ENCODE results near the gene AASDHPPT. TPM values are rescaled to one million over a fixed set of nuclear protein-coding genes. Genes with fewer than 3 reads are reported as not detected.

Gene AASDHPPT
- 17.6 TPM for total RNA-seq

DNA sequence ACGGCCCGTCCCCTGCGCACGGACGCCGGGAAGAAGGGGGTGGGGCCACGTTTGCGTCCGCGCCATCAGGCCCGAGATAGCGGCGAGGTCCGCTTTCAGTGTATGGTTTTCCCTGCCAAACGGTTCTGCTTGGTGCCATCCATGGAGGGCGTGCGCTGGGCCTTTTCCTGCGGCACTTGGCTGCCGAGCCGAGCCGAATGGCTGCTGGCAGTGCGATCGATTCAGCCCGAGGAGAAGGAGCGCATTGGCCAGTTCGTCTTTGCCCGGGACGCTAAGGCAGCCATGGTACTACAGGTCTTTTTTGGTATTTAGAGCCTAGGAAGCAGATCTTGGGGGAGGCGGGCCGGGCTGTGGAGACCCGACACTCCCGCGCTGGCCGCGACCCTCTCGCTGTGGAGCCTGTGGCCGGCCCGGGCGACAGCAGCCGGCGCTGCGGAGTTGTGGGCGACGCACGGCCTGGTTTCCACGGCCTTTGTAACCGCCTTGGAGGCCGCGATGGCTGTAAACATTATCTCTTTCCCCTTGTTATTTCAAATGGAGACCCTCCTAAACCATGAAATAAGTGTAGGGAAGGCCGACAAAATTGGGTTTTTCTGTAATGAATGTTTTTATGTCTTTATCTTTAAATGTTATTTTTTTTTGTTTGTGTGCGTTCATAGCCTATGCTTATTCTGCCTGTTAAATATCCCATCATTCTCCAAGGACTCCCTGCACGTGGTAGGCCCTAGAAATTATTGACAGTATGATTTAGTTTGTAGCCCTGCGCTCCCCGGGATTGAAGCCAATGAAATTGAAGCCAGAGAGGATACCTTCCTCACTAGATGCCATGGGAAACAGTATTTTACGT lies at the start of gene AASDHPPT:
Gene AASDHPPT, plus strand, starts transcription at position 54 of the 847 bp plus-strand sequence. Its CDS starts 49 bp downstream, at position 103.
- H3K27me3 ChIP-seq = no peaks in the 10 kb centered on the region
- peak within 1 kb of the TSS; percentile 97 to 99 for H3K27ac ChIP-seq
- H3K4me1 ChIP-seq = peaks cover 0 to 20% of the 10 kb centered on the region in 2 donors
- H3K9me3 ChIP-seq = no peaks in the 10 kb centered on the region
- peaks cover 6 to 21% of the 10 kb centered on the region in 2 donors for H3K36me3 ChIP-seq
- peak within 1 kb of the TSS; percentile 87 to 98 for H3K4me3 ChIP-seq
- no peak for DNase-seq (ENCODE audit: low spot score in 2 of 2)
- TF ChIP-seq CTCF (IDR thresholded peaks at IDR 0.05) = no peak
- intact Hi-C loops (cut with DNase I) = loop anchor here (1.0 to 10.0 kb wide), 2 partner anchors 56 to 1487 kb away; partner anchors contain the start of genes ALKBH8 and MSANTD4

- Histone ChIP-seq H3K4me3 (no peak overlapping the region), H3K9me3 (no peaks in the 10 kb centered on the region), H3K36me3 (no peaks in the 10 kb centered on the region), H3K27me3 (no peaks in the 10 kb centered on the region), H3K4me1 (no peaks in the 10 kb centered on the region), H3K27ac (no peak overlapping the region)
- no peak for TF ChIP-seq CTCF (IDR thresholded peaks at IDR 0.05)
- intact Hi-C loops (cut with DNase I) = no loop called here
- DNase-seq (ENCODE audit: low spot score in 2 of 2) = no peak
Observed at GRCh38 chr11:106030609-106031008, 46.9 kb upstream of the AASDHPPT start.

DNA sequence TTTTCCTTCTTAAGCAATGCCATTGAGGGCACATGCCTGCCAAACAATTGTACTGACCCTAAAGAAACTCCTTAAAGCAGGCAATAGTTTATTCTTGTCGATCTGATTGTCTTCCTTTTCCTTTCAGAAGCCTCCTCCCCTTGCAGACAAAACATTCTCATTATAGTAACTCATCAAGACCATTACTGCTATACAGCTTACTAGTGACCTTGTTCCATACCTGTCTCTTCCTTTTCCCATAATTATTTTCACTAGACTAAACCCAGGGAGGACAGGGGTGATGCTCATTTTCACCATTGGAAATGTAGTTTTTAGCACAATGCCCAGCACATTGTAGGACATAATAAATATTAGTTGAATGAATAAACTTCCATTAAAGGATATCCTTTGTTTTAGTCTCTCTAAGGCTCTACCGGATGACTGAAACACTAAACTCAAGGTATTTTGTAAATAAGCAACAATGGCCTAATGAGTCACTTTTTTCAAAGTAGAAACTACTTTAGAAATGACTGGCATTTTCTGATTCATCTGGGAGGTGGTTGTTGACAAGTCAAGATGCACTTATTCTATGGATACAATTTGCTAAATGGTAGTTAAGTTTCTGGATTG lies 46.2 kb upstream of the AASDHPPT start:
- H3K9me3 ChIP-seq = no peaks in the 10 kb centered on the region
- no peaks in the 10 kb centered on the region for H3K27me3 ChIP-seq
- intact Hi-C loops (cut with DNase I) = no loop called here
- no peak overlapping the region for H3K4me3 ChIP-seq
- H3K36me3 ChIP-seq = no peaks in the 10 kb centered on the region
- TF ChIP-seq CTCF (IDR thresholded peaks at IDR 0.05) = no peak
- no peaks in the 10 kb centered on the region for H3K4me1 ChIP-seq
- DNase-seq (ENCODE audit: low spot score in 2 of 2) = no peak
- H3K27ac ChIP-seq = no peak overlapping the region

- no peak for TF ChIP-seq CTCF (IDR thresholded peaks at IDR 0.05)
- no peak overlapping the region for H3K4me3 ChIP-seq
- no peaks in the 10 kb centered on the region for H3K4me1 ChIP-seq
- H3K27ac ChIP-seq = no peak overlapping the region
- DNase-seq (ENCODE audit: low spot score in 2 of 2) = no peak
- H3K36me3 ChIP-seq = no peaks in the 10 kb centered on the region
- intact Hi-C loops (cut with DNase I) = no loop called here
- H3K27me3 ChIP-seq = no peaks in the 10 kb centered on the region
- H3K9me3 ChIP-seq = no peaks in the 10 kb centered on the region
Observed at GRCh38 chr11:106031936-106032335, 45.5 kb upstream of the AASDHPPT start.

- Histone ChIP-seq H3K4me3 (no peak overlapping the region), H3K36me3 (no peaks in the 10 kb centered on the region), H3K4me1 (no peaks in the 10 kb centered on the region), H3K27ac (no peak overlapping the region), H3K27me3 (no peaks in the 10 kb centered on the region), H3K9me3 (no peaks in the 10 kb centered on the region)
- TF ChIP-seq CTCF (IDR thresholded peaks at IDR 0.05) = no peak
- DNase-seq (ENCODE audit: low spot score in 2 of 2) = no peak
- intact Hi-C loops (cut with DNase I) = no loop called here
Observed at GRCh38 chr11:106032861-106033260, 44.6 kb upstream of the AASDHPPT start.

Data from ascending aorta (tissue), 2 donors.